DOHH2 (cell line): ENCODE measurements around the gene DPYSL5.

Experiments
- H3F3A ChIP-seq: fragments of 200-600 bp; sonication (generic), shearing (Covaris generic); 2 replicates; pipeline ENCODE4 v1.6.0; 2016; ENCODE audit warnings: antibody characterized with exemption, mild to moderate bottlenecking; ENCODE audit not compliant: control insufficient read depth, insufficient read depth
- H3K27ac ChIP-seq: fragments of 200-600 bp; sonication (generic); 2 replicates; pipeline ENCODE4 v1.5.1; 2014; ENCODE audit warnings: low read depth, mild to moderate bottlenecking, low read length, moderate library complexity
- H3K27me3 ChIP-seq: fragments of 200-600 bp; sonication (generic); 2 replicates; pipeline ENCODE4 v1.6.1; 2014; ENCODE audit warnings: mild to moderate bottlenecking, low read length, mixed read lengths; ENCODE audit not compliant: control insufficient read depth
- H3K36me3 ChIP-seq: fragments of 200-600 bp; sonication (generic); 2 replicates; pipeline ENCODE4 v1.6.1; 2014; ENCODE audit warnings: mild to moderate bottlenecking, low read length, moderate library complexity, mixed read lengths; ENCODE audit not compliant: control insufficient read depth
- H3K4me1 ChIP-seq: fragments of 200-600 bp; sonication (generic); 2 replicates; pipeline ENCODE4 v1.6.1; 2014; ENCODE audit warnings: mild to moderate bottlenecking, low read length, mixed read lengths; ENCODE audit not compliant: control insufficient read depth
- H3K4me2 ChIP-seq: fragments of 200-600 bp; sonication (generic); 2 replicates; pipeline ENCODE4 v1.6.0; 2014; ENCODE audit warnings: mild to moderate bottlenecking, low read length, moderate library complexity
- H3K4me3 ChIP-seq: fragments of 200-600 bp; sonication (generic); 2 replicates; pipeline ENCODE4 v1.5.1; 2014; ENCODE audit warnings: mild to moderate bottlenecking, low read length, mixed read lengths
- H3K79me2 ChIP-seq: fragments of 200-600 bp; sonication (generic); 2 replicates; pipeline ENCODE4 v1.6.1; 2014; ENCODE audit warnings: mild to moderate bottlenecking, low read length, mixed read lengths; ENCODE audit not compliant: control insufficient read depth
- H3K9me2 ChIP-seq: fragments of 200-600 bp; sonication (generic); replicated peaks from 2 replicates; pipeline ENCODE4 v1.6.1; 2014; ENCODE audit warnings: mild to moderate bottlenecking, low read length, mixed read lengths; ENCODE audit not compliant: control insufficient read depth
- H3K9me3 ChIP-seq: fragments of 200-600 bp; sonication (generic); 2 replicates; pipeline ENCODE4 v1.6.1; 2014; ENCODE audit warnings: antibody characterized with exemption, low read length, mixed read lengths; ENCODE audit not compliant: control insufficient read depth, insufficient read depth
- H4K20me1 ChIP-seq: fragments of 200-600 bp; sonication (generic); 2 replicates; pipeline ENCODE4 v1.6.0; 2014; ENCODE audit warnings: low read depth, mild to moderate bottlenecking, antibody characterized with exemption, low read length, moderate library complexity; ENCODE audit not compliant: control insufficient read depth, insufficient read depth
- EZH2phosphoT487 ChIP-seq: fragments of 200-600 bp; sonication (generic); IDR thresholded peaks from 2 replicates; pipeline ENCODE4 v1.6.1; 2017; ENCODE audit warnings: borderline replicate concordance, mild to moderate bottlenecking, antibody characterized with exemption, low read length, moderate library complexity, mixed read lengths
- TF ChIP-seq, protein P1 (sequence below): fragments of 200-600 bp; sonication (generic); IDR thresholded peaks from one replicate; pipeline ENCODE4 v1.5.1; 2014; ENCODE audit warnings: antibody characterized with exemption, mild to moderate bottlenecking, low read depth, low read length; ENCODE audit not compliant: poor library complexity, severe bottlenecking

DPYSL5 gene

DNA sequence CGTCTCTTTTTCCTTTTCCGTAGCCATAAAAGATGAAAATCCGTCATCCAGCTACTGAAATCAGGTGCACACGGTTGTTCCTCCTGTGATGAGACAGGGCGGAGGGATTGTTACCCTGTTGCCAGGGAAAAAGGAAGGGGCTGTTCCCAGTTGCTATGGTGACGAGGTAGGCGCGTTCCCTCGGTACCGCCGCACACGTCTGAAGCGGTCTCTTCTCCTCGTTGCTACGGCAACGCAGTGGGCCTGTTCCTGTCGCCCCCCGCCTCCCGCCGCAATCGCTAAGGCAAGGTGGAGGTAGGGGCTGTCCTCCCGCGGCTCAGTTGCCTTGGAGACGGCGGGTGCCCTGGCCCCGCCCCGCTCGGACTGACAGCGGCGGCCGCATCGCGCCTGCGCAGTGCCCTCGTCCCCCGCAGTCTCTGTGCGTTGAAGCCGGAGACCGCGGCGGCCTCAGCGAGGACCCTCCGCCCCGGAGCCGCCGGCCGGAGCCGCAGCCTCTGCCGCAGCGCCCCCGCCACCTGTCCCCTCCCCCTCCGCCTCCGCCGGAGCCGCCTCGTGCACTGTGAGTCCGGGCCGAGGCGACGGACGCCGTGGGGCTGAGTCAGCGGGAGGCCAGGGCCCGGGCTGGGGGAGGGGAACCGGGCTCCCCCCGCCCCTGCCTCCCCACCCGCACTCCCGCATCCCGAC, 122.5 kb downstream of the DPYSL5 start, which contains the start of gene MAPRE3:
MAPRE3 (plus strand) TSS at position 394 of the 684 bp plus-strand sequence. CDS start 51,582 bp downstream, outside the sequence.
- Histone ChIP-seq H3K79me2 (no peaks in the 10 kb centered on the region), H3K36me3 (no peaks in the 10 kb centered on the region), H3K27me3 (peaks cover 44% of the 10 kb centered on the region), H3K27ac (no peak within 1 kb of the TSS), H3K4me3 (peak within 1 kb of the TSS; percentile 60), H3F3A (no peaks in the 10 kb centered on the region), H3K9me3 (no peaks in the 10 kb centered on the region), H3K9me2 (no peaks in the 10 kb centered on the region), H3K4me2 (peak within 1 kb of the TSS; percentile 66), H4K20me1 (no peaks in the 10 kb centered on the region), H3K4me1 (peaks cover 7% of the 10 kb centered on the region)
- no peak for TF ChIP-seq EZH2phosphoT487
- TF ChIP-seq, protein P1, sequence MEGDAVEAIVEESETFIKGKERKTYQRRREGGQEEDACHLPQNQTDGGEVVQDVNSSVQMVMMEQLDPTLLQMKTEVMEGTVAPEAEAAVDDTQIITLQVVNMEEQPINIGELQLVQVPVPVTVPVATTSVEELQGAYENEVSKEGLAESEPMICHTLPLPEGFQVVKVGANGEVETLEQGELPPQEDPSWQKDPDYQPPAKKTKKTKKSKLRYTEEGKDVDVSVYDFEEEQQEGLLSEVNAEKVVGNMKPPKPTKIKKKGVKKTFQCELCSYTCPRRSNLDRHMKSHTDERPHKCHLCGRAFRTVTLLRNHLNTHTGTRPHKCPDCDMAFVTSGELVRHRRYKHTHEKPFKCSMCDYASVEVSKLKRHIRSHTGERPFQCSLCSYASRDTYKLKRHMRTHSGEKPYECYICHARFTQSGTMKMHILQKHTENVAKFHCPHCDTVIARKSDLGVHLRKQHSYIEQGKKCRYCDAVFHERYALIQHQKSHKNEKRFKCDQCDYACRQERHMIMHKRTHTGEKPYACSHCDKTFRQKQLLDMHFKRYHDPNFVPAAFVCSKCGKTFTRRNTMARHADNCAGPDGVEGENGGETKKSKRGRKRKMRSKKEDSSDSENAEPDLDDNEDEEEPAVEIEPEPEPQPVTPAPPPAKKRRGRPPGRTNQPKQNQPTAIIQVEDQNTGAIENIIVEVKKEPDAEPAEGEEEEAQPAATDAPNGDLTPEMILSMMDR, result no peak

DNA sequence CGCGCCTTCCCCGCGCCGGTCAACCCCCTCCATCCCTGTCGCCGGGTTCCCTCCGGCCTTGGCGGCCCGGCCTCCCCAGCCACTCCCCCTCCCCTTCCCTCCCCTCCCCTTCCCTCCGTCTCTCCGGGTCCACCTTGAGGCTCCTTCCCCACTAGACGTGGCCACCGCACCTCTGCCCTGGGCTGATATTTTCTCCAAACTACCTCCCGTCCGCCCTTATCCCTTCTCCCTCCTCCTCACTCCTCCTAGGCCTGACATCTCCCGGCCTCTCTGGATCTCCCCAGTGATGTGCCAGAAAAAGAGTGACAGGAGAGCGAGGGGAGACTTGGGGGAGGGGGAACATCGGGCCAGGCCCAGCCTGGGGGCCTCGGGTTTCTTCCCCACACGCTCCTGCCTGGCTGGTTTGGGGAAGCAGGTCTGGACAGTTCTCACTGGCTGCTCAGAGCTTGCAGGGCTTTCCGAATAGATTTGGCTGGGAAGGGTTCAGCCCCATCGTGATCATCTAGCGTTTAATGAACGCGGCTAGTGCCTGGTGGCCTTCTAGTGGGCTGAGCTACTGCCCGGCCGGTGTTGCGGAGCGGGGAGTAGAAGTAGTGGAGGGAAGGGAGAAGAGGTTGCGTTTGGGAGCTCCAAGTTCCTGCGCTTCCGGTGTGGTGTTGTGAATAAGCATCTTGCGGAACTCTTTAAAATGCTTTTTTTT, 123.1 kb downstream of the DPYSL5 start:
- Histone ChIP-seq H3K4me1 (peaks cover 7% of the 10 kb centered on the region), H4K20me1 (no peaks in the 10 kb centered on the region), H3K4me3 (peak overlapping the region; percentile 60), H3K27me3 (peaks cover 51% of the 10 kb centered on the region), H3K27ac (no peak overlapping the region), H3F3A (no peaks in the 10 kb centered on the region), H3K79me2 (no peaks in the 10 kb centered on the region), H3K36me3 (no peaks in the 10 kb centered on the region), H3K4me2 (peak overlapping the region; percentile 66), H3K9me3 (no peaks in the 10 kb centered on the region), H3K9me2 (no peaks in the 10 kb centered on the region)
- TF ChIP-seq EZH2phosphoT487, result no peak
- TF ChIP-seq, protein P1, result no peak

DNA sequence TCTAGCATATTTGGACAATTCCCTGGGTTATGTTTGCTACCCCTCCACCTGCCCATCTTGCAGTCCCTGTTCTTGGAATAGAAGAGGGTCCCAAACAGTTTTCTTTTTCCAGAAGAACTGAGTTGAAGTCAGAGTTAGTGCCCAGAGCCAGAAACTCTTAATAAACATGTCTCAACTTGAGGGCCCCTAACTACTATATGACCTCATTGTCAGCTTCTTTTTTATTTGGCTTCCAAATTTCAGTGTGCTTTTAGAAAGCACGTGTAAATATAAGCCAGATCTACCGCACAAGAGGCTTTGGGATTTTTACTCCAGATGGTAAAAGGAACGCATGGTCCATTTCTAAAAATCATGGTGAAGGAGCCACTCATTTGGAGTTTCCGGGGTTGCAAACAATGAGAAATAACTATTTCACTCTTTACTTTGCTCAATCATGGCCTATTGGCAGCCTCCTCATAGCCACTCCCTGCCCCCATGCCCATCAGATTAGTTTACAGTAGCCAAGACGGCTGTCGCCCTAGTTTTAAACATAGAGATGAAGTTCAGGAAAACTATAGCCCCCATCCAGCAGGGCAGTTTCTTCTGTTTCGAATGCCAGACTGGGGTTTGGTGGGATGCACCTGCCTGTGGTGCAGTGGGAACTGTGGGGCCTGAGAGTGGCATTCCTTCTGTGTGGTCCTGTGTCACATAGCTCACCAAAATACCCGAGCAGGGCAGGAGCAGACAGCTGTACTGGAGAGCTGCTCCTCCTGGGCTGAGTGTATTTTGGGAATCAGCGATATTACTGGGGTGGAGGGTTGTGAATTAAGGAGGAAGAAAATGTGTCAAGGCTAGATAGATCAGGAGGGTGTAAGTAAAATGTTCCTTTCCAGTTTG, 124.2 kb downstream of the DPYSL5 start:
- Histone ChIP-seq H3K9me2 (no peaks in the 10 kb centered on the region), H3F3A (no peaks in the 10 kb centered on the region), H3K4me2 (no peak overlapping the region), H3K27ac (no peak overlapping the region), H3K4me3 (no peak overlapping the region), H3K79me2 (no peaks in the 10 kb centered on the region), H3K27me3 (peaks cover 55% of the 10 kb centered on the region), H4K20me1 (no peaks in the 10 kb centered on the region), H3K36me3 (no peaks in the 10 kb centered on the region), H3K4me1 (peaks cover 7% of the 10 kb centered on the region), H3K9me3 (no peaks in the 10 kb centered on the region)
- TF ChIP-seq, protein P1, result no peak
- no peak for TF ChIP-seq EZH2phosphoT487
